ENCODE results near the gene ARHGAP19.

Gene ARHGAP19

GRCh38 chr10:97197030-97197500 is 95.4 kb downstream of the ARHGAP19 start:
- DNase-seq = no peak

GRCh38 chr10:97196223-97197029 is 96.0 kb downstream of the ARHGAP19 start:
- DNase-seq = peak in 19 of 56 donors; percentile 11 to 58 (median 27)

GRCh38 chr10:97195706-97196222 is 96.7 kb downstream of the ARHGAP19 start:
- DNase-seq = no peak

- DNase-seq = no peak
These were observed 99.4 kb downstream of the ARHGAP19 start for GRCh38 chr10:97192952-97193435.

- DNase-seq = peak in 7 of 56 donors; percentile 14 to 61 (median 21)
These were observed 102.0 kb downstream of the ARHGAP19 start for GRCh38 chr10:97190450-97190849.

GRCh38 chr10:97188261-97188711 is 104.2 kb downstream of the ARHGAP19 start:
- DNase-seq = peak in 41 of 56 donors; percentile 20 to 81 (median 41)

- DNase-seq = no peak
These were observed 105.5 kb downstream of the ARHGAP19 start for GRCh38 chr10:97186911-97187310.

GRCh38 chr10:97185326-97186058 is 106.9 kb downstream of the ARHGAP19 start, which contains the start of gene SLIT1:
Gene SLIT1 (minus strand): TSS chr10:97185959. CDS start chr10:97185674, 285 bp downstream.
- DNase-seq = peak in 14 of 56 donors; percentile 18 to 68 (median 45)

GRCh38 chr10:97184971-97185325 is 107.5 kb downstream of the ARHGAP19 start:
- no peak for DNase-seq

- DNase-seq = no peak
These were observed 109.1 kb downstream of the ARHGAP19 start for GRCh38 chr10:97183314-97183713.

- peak in 15 of 56 donors; percentile 10 to 59 (median 35) for DNase-seq
These were observed 110.0 kb downstream of the ARHGAP19 start for GRCh38 chr10:97182288-97182990.

- DNase-seq = no peak
These were observed 111.5 kb downstream of the ARHGAP19 start for GRCh38 chr10:97180986-97181385.

GRCh38 chr10:97180363-97180755 is 112.1 kb downstream of the ARHGAP19 start:
- peak in 1 of 56 donors; percentile 47 for DNase-seq

- peak in 40 of 56 donors; percentile 12 to 72 (median 47) for DNase-seq
These were observed 112.6 kb downstream of the ARHGAP19 start for GRCh38 chr10:97179731-97180362.

GRCh38 chr10:97179311-97179710 is 113.1 kb downstream of the ARHGAP19 start:
- no peak for DNase-seq

GRCh38 chr10:97178074-97178473 is 114.4 kb downstream of the ARHGAP19 start:
- DNase-seq = no peak

GRCh38 chr10:97176226-97176625 is 116.2 kb downstream of the ARHGAP19 start:
- DNase-seq = no peak

GRCh38 chr10:97175586-97175985 is 116.9 kb downstream of the ARHGAP19 start:
- DNase-seq = no peak

GRCh38 chr10:97174941-97175340 is 117.5 kb downstream of the ARHGAP19 start:
- no peak for DNase-seq

GRCh38 chr10:97174276-97174775 is 118.1 kb downstream of the ARHGAP19 start:
- DNase-seq = no peak
